Large intestine (tissue), 3 donors: ENCODE measurements around the gene MEAK7. TPM values are rescaled to one million over a fixed set of nuclear protein-coding genes. Genes with fewer than 3 reads are reported as not detected.

Source experiments
- DNase-seq, 2 donors: peaks; one replicate each; pipeline versions ENCODE4 v3.0.0 to v3.0.0-alpha.2; 2013
- H3K27ac ChIP-seq: one replicate; pipeline ENCODE4 v1.5.1; 2013; ENCODE audit warnings: low read length
- H3K27me3 ChIP-seq: 2 replicates; pipeline ENCODE4 v1.6.1; 2013; ENCODE audit warnings: low read length; ENCODE audit not compliant: control insufficient read depth, insufficient read depth
- H3K36me3 ChIP-seq: 2 replicates; pipeline ENCODE4 v1.6.1; 2013; ENCODE audit warnings: low read length; ENCODE audit not compliant: control insufficient read depth, insufficient read depth
- H3K4me1 ChIP-seq: one replicate; pipeline ENCODE4 v1.6.1; 2013; ENCODE audit warnings: low read length; ENCODE audit not compliant: control insufficient read depth, insufficient read depth
- H3K4me3 ChIP-seq: one replicate; pipeline ENCODE4 v1.5.1; 2013; ENCODE audit warnings: low read length
- H3K9me3 ChIP-seq: one replicate; pipeline ENCODE4 v1.6.1; 2013; ENCODE audit warnings: mild to moderate bottlenecking, low read depth, low read length, moderate library complexity; ENCODE audit not compliant: control insufficient read depth
- WGBS: methylation state at CpG from one replicate; pipeline ENCODE4 v1.1.5; 2013; ENCODE audit warnings: low lambda C conversion rate; ENCODE audit not compliant: insufficient coverage; 5-methylcytosine and 5-hydroxymethylcytosine counted together
- polyA plus RNA-seq: library from polyadenylated mRNA; unstranded; fragments of 120-200 nt; gene quantifications from one replicate; pipeline ENCODE4 v1.2.1, GENCODE V29; 2013

Gene MEAK7
- polyA plus RNA-seq, 1 donor = 9.0 TPM

DNA sequence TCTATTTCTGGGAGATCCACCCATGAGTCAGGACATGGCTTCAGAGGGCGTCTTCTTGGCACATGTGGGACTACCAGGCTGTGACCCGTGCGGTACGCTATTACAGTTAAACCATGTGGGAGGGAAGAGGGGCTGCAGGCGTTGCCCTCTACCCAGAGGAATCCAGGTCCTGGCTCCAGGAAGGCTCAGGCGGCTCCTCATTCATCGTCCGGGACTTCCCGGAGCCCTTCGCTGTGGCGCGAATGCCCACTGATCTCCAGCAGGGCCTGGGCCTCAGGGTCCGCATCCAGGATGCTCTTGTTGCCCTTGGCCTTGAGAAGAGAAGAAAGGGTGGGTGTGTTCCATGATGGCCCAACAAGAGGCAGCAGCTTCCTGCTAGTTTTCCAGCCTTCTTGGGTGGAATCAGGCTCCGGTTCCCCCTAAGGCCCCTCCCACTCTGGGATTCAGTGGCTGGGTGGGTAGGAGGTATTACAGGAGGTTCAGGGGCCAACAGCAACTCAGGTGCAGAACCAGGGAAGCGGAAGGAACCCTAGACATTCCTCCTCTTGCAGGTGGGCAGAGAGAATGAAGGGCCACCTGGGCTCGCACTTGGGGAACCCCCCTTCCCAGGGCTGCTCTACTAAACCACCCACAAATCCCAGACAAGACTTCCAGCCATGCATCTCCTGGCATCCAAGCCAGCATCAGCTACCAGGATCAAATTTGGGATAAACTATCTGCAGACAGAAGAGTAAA lies 24.6 kb downstream of the MEAK7 start:
- DNase-seq = no peak
- Histone ChIP-seq H3K36me3 (peaks cover 34% of the 10 kb centered on the region), H3K27ac (no peak overlapping the region), H3K4me1 (no peaks in the 10 kb centered on the region), H3K27me3 (no peaks in the 10 kb centered on the region), H3K9me3 (no peaks in the 10 kb centered on the region), H3K4me3 (no peak overlapping the region)
- 100% methylated on average over 1 of the region's 16 CpGs for WGBS

DNA sequence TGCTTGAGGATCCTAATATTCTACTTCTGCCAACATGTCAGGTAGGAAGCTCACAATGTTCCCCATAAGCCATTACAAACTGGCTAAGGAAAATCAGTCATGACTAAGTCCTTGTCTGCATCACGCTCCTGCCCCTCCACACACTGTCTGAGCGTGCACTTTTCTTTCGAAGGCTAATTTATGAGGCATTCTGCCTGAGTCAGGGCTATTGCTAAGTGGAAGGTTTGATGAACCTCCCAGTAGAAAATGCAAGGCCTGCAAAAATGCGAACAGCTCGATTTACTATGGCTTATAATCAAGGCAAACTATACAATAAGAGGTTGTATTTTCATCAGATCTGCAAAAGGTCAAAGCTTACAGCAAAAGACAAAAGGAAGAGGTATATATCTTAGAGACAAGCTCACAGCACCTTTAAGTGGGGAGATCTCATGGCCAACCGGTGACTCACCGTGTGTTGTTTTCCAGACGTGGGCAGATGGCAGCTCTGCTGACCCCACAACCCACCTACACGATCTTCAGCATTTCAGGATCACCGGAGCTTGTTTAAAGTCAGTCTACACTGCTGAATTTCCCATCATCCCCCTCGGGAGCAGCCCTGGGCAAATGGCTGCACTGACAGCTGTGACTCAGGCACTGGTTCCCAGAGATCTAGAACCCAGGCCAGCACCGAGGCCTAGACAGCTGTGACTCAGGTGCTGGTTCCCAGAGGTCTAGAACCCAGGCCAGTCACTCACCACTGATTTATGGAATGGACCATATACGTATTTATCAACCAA lies 26.1 kb downstream of the MEAK7 start:
- Histone ChIP-seq H3K36me3 (peaks cover 29% of the 10 kb centered on the region), H3K27me3 (no peaks in the 10 kb centered on the region), H3K27ac (no peak overlapping the region), H3K9me3 (no peaks in the 10 kb centered on the region), H3K4me1 (no peaks in the 10 kb centered on the region), H3K4me3 (no peak overlapping the region)
- DNase-seq = peak in 1 of 2 donors; percentile 29
- no CpG with 5 or more reads among the region's 13 CpGs for WGBS

DNA sequence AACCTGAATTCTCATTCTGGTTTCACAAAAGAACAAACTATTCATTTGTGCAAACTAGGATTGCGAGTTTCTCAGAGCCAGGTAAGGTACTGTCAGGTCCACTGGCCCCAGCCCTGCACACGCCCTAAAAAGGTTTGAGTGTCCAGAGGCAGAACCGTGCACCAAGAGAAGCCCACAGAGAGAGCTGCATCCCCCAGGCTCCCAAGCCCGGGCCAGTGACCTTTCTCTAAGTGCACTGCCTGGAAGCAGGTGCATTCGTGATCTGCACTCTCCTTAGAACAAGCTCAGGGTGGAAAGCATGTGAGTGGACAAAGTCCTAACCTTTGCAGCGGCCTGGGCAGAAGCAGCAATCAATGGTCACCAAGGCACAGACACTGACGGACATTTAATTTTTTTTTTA lies 26.8 kb downstream of the MEAK7 start:
- Histone ChIP-seq H3K27ac (no peak overlapping the region), H3K9me3 (no peaks in the 10 kb centered on the region), H3K4me1 (no peaks in the 10 kb centered on the region), H3K36me3 (peaks cover 24% of the 10 kb centered on the region), H3K27me3 (no peaks in the 10 kb centered on the region), H3K4me3 (no peak overlapping the region)
- no peak for DNase-seq
- WGBS = no CpG with 5 or more reads among the region's 7 CpGs

DNA sequence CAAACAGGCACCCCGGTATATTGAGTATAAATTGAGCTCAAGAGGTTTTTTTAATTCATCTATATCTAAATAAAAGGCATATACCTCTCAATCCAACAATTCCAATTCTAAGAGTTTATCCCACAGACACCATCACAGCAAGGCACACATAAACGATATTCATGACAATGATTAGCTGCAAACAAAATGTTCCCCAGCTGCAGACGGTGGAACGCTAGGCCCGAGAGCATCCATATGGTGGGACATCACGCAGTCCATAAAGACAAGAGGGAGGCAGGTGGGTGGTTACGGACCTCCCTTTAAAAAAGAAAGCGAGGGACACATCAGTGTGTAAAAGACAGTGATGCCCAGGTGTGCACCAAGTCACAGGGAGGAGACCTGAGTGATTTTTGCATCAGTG lies 28.1 kb downstream of the MEAK7 start:
- H3K27me3 ChIP-seq = no peaks in the 10 kb centered on the region
- no peaks in the 10 kb centered on the region for H3K4me1 ChIP-seq
- H3K27ac ChIP-seq = no peak overlapping the region
- H3K36me3 ChIP-seq = peaks cover 15% of the 10 kb centered on the region
- DNase-seq = no peak
- 100% methylated on average over 1 of the region's 8 CpGs for WGBS
- no peak overlapping the region for H3K4me3 ChIP-seq
- peaks cover 3% of the 10 kb centered on the region for H3K9me3 ChIP-seq

DNA sequence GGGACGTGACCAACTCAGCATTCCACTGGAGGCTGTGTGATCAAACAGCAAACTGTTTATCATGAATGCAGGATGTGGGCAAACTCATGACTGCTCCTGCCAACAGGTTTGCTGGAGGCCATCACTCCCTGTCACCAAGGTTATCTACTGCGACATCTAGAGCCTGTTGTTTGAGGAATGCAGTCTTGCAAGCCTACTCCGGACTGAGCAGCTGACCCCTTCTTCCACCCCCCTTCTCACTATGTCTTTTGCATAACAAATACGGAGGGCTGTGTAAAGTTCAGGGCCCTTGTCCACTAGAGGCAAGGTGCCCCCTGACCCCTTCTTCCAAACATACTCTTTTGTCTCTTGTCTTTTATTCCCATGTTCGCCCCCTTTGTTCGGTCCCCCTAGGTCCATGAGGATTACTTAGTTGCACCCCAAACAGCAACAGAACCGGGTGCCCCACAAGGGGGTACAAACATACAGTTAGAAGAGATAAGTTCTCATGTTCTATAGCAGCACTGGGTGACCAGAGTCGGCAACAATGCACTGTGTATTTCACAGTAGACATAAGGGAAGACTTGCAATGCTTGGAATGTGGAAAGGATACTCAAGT lies 28.7 kb downstream of the MEAK7 start:
- no peak overlapping the region for H3K27ac ChIP-seq
- H3K36me3 ChIP-seq = peaks cover 15% of the 10 kb centered on the region
- no peak overlapping the region for H3K4me3 ChIP-seq
- H3K4me1 ChIP-seq = no peaks in the 10 kb centered on the region
- H3K27me3 ChIP-seq = no peaks in the 10 kb centered on the region
- H3K9me3 ChIP-seq = peaks cover 6% of the 10 kb centered on the region
- WGBS = 100% methylated on average over 2 of the region's 8 CpGs
- DNase-seq = no peak

DNA sequence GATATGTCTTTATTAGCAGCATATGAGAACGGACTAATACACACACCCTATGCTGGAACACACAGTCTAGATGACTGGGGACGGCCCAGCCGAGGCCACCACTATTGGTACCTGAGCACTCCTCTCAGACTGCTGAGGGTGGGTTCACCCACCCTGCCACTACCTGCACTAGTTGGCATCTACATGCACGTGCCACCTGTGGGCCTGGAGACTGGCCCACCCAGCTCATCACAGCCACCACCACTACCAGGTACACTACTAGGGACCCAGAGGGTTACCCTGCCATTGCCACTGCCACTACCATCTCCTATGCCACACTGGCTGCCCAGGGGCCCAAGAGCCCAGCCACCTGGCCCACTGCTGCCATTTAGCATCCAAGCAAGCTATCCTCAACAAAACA lies 32.5 kb downstream of the MEAK7 start:
- Histone ChIP-seq H3K4me1 (no peaks in the 10 kb centered on the region), H3K4me3 (no peak overlapping the region), H3K9me3 (peaks cover 6% of the 10 kb centered on the region), H3K27ac (no peak overlapping the region), H3K27me3 (no peaks in the 10 kb centered on the region), H3K36me3 (no peaks in the 10 kb centered on the region)
- no peak for DNase-seq
- WGBS = no CpG with 5 or more reads among the region's 4 CpGs

DNA sequence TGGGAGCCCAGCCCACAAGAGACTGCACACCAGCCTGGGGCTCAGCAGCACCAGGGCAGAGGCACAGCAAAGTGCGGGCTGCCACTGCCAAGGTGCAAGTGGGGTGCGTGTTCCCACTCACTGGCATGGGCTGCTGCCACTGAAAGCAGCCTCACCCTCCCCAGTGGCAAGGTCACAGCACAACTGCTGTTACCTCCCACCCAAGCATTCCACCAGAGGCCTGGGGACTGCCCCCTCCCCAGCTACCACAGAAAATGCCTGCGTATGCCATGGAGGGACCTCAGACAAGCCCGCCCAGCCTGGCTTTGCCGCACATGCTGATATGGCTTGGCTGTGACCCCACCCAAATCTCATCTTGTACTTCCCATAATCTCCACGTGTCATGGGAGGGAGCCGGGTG lies 33.1 kb downstream of the MEAK7 start:
- H3K36me3 ChIP-seq = no peaks in the 10 kb centered on the region
- H3K27me3 ChIP-seq = no peaks in the 10 kb centered on the region
- no peak for DNase-seq
- H3K9me3 ChIP-seq = peaks cover 6% of the 10 kb centered on the region
- H3K4me3 ChIP-seq = no peak overlapping the region
- H3K27ac ChIP-seq = no peak overlapping the region
- no CpG with 5 or more reads among the region's 7 CpGs for WGBS
- no peaks in the 10 kb centered on the region for H3K4me1 ChIP-seq

DNA sequence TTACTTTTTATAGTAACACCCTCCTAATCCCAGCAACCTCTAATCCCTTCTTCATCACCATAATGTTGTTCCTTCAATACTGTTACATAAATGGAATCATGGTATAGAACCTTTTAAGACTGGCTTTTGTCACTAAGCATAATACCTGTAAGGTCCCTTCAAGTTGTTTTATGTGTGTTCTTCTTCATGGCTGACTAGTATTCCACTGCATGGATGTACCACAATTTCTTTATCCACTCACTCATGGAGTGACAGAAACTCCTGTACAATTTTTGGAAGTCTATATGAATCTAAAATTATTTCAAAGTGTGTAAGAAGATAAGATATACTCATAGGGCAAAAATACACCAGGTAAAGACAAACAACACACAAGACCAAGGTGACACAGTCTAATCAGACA lies 36.8 kb downstream of the MEAK7 start:
- peaks cover 2% of the 10 kb centered on the region for H3K36me3 ChIP-seq
- H3K27ac ChIP-seq = no peak overlapping the region
- no peak for DNase-seq
- H3K4me3 ChIP-seq = no peak overlapping the region
- no peaks in the 10 kb centered on the region for H3K4me1 ChIP-seq
- H3K27me3 ChIP-seq = no peaks in the 10 kb centered on the region
- H3K9me3 ChIP-seq = peaks cover 6% of the 10 kb centered on the region

DNA sequence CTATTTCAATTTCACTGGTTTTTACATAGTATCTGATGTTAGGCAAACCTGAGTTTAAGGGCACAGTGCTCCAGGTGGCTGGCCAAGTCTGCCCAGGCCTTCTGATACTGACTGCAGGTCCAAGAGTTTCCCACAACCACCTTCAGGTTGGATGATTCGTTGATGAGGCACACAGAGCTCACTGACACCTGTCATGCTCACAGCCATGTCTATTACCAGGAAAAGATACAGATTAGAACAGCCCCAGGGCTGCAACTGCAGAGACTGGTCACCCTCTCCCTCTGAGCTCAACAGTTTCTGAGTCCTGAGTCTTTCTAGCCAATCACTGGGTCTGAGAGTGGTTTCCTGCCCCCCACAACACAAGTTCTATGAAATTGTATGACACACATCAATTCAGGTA lies 37.2 kb downstream of the MEAK7 start:
- no CpG with 5 or more reads among the region's 1 CpG for WGBS
- Histone ChIP-seq H3K9me3 (peaks cover 6% of the 10 kb centered on the region), H3K27ac (no peak overlapping the region), H3K36me3 (peaks cover 4% of the 10 kb centered on the region), H3K4me3 (no peak overlapping the region), H3K4me1 (no peaks in the 10 kb centered on the region), H3K27me3 (no peaks in the 10 kb centered on the region)
- DNase-seq = no peak

DNA sequence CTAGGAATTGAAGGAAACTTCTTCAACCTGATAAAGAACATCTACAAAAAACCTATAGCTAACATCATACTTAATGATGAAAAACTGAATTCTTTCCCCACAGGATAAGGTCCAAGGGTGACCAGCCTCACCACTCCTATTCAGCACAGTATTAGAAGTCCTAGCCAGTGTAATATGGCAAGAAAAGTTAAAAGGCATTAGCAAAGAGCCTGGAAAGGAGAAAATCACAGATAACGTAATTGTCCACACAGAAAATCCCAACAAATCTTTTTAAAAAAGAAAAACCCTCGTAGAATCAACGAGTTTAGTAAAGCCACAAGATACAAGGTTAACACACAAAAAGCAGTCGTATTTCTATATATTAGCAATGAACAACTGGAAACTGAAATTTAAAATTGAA lies 37.8 kb downstream of the MEAK7 start:
- Histone ChIP-seq H3K9me3 (peaks cover 6% of the 10 kb centered on the region), H3K27ac (no peak overlapping the region), H3K27me3 (no peaks in the 10 kb centered on the region), H3K4me3 (no peak overlapping the region), H3K4me1 (no peaks in the 10 kb centered on the region), H3K36me3 (peaks cover 8% of the 10 kb centered on the region)
- no peak for DNase-seq
- 50% methylated on average over 3 of the region's 4 CpGs for WGBS
